HepG2 (cell line): Measurements from ENCODE around the gene THADA.

Experiments
- BCL3 ChIP-seq: sonication (generic); formaldehyde crosslinking; IDR thresholded peaks from 2 replicates; pipeline ENCODE4 v1.5.1; 2020; ENCODE audit warnings: mild to moderate bottlenecking, missing genetic modification reagents, moderate library complexity
- CEBPB ChIP-seq: IDR thresholded peaks from 2 replicates; pipeline ENCODE4 v1.6.1; 2011; ENCODE audit warnings: low read depth, low read length, improper control_type of control experiment, borderline replicate concordance
- FOXP1 ChIP-seq, 2 experiments: fragments of 450-650 bp in 1 of 2; IDR thresholded peaks; 2 replicates each; pipeline ENCODE4 v1.6.1; 2017 to 2018; ENCODE audit warnings: antibody characterized with exemption in 1 of 2
- MAZ ChIP-seq, 2 experiments: sonication (generic) in 1 of 2; formaldehyde crosslinking in 1 of 2; IDR thresholded peaks; 2 replicates each; pipeline versions ENCODE4 v1.5.0 to v1.6.1; 2012 to 2020; ENCODE audit warnings: low read depth in 2 of 2, mild to moderate bottlenecking in 2 of 2, borderline replicate concordance in 1 of 2, improper control_type of control experiment in 1 of 2, low read length in 1 of 2, missing genetic modification reagents in 1 of 2, moderate library complexity in 1 of 2
- MXD4 ChIP-seq: IDR thresholded peaks from 2 replicates; pipeline ENCODE4 v1.6.1; 2016; ENCODE audit warnings: mild to moderate bottlenecking, missing biosample characterization, missing genetic modification reagents
- NR1H2 ChIP-seq: sonication (generic); formaldehyde crosslinking; IDR thresholded peaks from 2 replicates; pipeline ENCODE4 v1.8.1; 2022; ENCODE audit warnings: low read depth, missing genetic modification reagents, borderline replicate concordance
- POLR2G ChIP-seq: fragments of 200-400 bp; formaldehyde crosslinking; IDR thresholded peaks from 2 replicates; pipeline ENCODE4 v1.6.1; 2018; ENCODE audit warnings: mild to moderate bottlenecking, low read depth, low read length, moderate library complexity
- SP2 ChIP-seq: sonication (generic); formaldehyde crosslinking; IDR thresholded peaks from 2 replicates; pipeline ENCODE4 v1.5.1; 2020; ENCODE audit warnings: mild to moderate bottlenecking, missing genetic modification reagents
- TBL1XR1 ChIP-seq: fragments of 150-350 bp; IDR thresholded peaks from 2 replicates; pipeline ENCODE4 v1.6.1; 2014; ENCODE audit warnings: borderline replicate concordance, low read length; ENCODE audit not compliant: partially characterized antibody
- ZBTB7A ChIP-seq: sonication (generic); formaldehyde crosslinking; IDR thresholded peaks from 2 replicates; pipeline ENCODE4 v1.8.0; 2022; ENCODE audit warnings: mild to moderate bottlenecking, missing genetic modification reagents
- ZNF747 ChIP-seq: sonication (generic); formaldehyde crosslinking; IDR thresholded peaks from 2 replicates; pipeline ENCODE4 v1.8.1; 2023; ENCODE audit warnings: missing genetic modification reagents, mild to moderate bottlenecking, borderline replicate concordance
- ZNF792 ChIP-seq: IDR thresholded peaks from 2 replicates; pipeline ENCODE4 v1.6.1; 2016
- ZSCAN5A ChIP-seq: sonication (generic); formaldehyde crosslinking; IDR thresholded peaks from 2 replicates; pipeline ENCODE4 v1.8.0; 2022; ENCODE audit warnings: mild to moderate bottlenecking, missing genetic modification reagents, borderline replicate concordance

- TF ChIP-seq POLR2G, result no peak
- TF ChIP-seq MAZ (IDR thresholded peaks at IDR 0.05; ENCODE audit: borderline replicate concordance, low read depth, low read length), result no peak
- no peak for TF ChIP-seq MAZ (CRISPR knock-in tag; IDR thresholded peaks at IDR 0.05; ENCODE audit: low read depth)
- TF ChIP-seq CEBPB, result no peak
- no peak for TF ChIP-seq FOXP1 (IDR thresholded peaks at IDR 0.05)
- no peak for TF ChIP-seq FOXP1 (CRISPR knock-in tag; IDR thresholded peaks at IDR 0.05)
- no peak for TF ChIP-seq ZNF747 (CRISPR knock-in tag)
- no peak for TF ChIP-seq ZBTB7A (CRISPR knock-in tag)
- TF ChIP-seq MXD4 (CRISPR knock-in tag), result no peak
- no peak for TF ChIP-seq ZSCAN5A (CRISPR knock-in tag)
- no peak for TF ChIP-seq SP2
- TF ChIP-seq BCL3 (CRISPR knock-in tag), result no peak
- no peak for TF ChIP-seq TBL1XR1
- no peak for TF ChIP-seq ZNF792
- no peak for TF ChIP-seq NR1H2 (CRISPR knock-in tag)
Measured at GRCh38 chr2:43326101-43326825, 269.6 kb downstream of the THADA start.
